Left renal pelvis (tissue), 4 donors: ENCODE results near the gene ZNF91. TPM values are rescaled to one million over a fixed set of nuclear protein-coding genes. Genes with fewer than 3 reads are reported as not detected.
A peak's percentile ranks its signal among the peaks of the same experiment; 100 is the strongest.
"Not testable (repeated sequence)": the region's sequence is repeated elsewhere in the genome, so short reads cannot be mapped to it uniquely, and the experiment has no call there.

ENCODE experiments used
- DNase-seq, 4 donors: peaks; one replicate each; pipeline ENCODE4 v3.0.0-alpha.2; 2013; ENCODE audit warnings: low read depth in 4 of 4, low spot score in 3 of 4
- polyA plus RNA-seq, 4 donors: library from polyadenylated mRNA; unstranded; fragments of 120-200 nt; gene quantifications; one replicate each; pipeline ENCODE4 v1.2.1, GENCODE V29; 2013; ENCODE audit not compliant: insufficient read length in 4 of 4

ZNF91 gene
- polyA plus RNA-seq, 4 donors, result 51.1 to 70.8 (median 65.1) TPM

- no peak for DNase-seq
Measured at GRCh38 chr19:23399443-23399842, 4.2 kb upstream of the ZNF91 start.

GRCh38 chr19:23395722-23396117 lies 449 bp upstream of the ZNF91 start:
- not testable (repeated sequence) for DNase-seq

DNA sequence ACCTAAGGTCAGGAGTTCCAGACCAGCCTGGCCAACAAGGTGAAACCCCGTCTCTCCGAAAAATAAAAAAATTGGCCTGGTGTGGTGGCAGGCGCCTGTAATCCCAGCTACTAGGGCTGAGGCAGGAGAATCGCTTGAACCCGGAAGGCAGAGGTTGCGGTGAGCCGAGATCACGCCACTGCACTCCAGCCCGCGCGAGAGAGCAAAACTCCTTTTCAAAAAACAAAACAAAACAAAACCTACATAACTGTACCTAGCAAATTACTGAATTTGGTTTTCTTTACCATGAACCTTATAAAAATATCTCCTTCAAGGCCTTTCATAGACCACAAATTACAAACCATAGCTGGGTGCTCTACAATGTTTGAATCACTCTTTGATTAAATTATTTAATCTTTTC lies 760 bp downstream of the ZNF91 start:
- peak in 1 of 4 donors; percentile 6 for DNase-seq

DNA sequence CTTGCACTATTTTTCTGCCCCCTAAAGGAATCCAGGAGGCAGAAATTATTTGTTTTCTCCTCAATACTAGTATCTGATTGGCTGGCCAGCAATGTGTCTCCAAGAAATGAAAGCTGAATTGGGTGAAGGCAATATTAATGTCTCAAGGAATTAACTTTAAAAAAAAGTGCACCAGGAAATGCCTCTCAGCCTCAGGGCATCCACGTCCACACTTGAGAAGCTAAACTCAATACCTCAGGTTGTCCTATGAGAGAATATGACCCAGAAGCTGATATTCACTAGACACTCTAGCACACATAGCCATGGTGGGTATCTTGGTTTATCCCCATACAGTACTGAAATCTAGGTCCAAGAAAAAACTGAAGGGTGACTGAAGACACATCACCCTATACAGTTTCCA lies 2.1 kb downstream of the ZNF91 start:
- DNase-seq, result no peak

GRCh38 chr19:23391236-23391635 lies 4.0 kb downstream of the ZNF91 start:
- DNase-seq, result no peak

- no peak for DNase-seq
Measured at GRCh38 chr19:23385404-23385803, 9.9 kb downstream of the ZNF91 start.

GRCh38 chr19:23384858-23385257 lies 10.4 kb downstream of the ZNF91 start:
- no peak for DNase-seq

- DNase-seq, result no peak
Measured at GRCh38 chr19:23384166-23384565, 11.1 kb downstream of the ZNF91 start.

DNA sequence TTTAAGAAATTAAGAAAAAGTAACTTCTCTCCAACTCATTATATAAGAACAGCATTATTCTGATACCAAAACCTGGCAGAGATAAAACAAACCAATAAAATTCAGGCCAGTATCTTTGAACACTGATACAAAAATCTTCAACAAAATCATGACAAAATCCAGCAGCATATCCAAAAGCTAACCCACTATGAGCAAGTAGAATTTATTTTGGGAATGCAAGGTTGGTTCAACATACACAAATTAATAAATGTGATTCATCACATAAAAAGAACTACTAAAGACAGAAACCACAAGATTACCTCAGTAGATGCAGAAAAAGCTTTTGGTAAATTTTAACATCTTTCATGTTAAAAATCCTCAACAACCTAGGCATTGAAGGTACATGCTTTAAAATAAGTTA lies 12.3 kb downstream of the ZNF91 start:
- no peak for DNase-seq

DNA sequence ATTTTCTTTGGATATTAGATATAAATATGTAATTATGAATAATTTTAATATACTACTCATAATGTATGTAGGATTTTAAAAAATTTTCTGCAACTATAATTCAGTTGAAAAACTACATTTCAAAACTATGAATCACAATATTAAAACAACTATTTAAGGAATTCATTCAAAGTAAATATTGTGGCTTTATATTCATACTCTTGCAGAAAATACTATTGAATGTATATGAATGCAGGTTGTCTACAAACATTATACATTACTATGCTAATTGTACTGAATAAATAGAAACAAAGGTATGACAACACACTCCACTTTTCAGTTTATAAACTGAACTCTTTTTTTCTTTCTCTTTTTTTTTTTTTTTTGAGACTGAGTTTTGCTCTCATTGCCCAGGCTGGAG lies 14.2 kb downstream of the ZNF91 start:
- no peak for DNase-seq

- DNase-seq, result not testable (repeated sequence)
Measured at GRCh38 chr19:23379671-23380070, 15.6 kb downstream of the ZNF91 start.

DNA sequence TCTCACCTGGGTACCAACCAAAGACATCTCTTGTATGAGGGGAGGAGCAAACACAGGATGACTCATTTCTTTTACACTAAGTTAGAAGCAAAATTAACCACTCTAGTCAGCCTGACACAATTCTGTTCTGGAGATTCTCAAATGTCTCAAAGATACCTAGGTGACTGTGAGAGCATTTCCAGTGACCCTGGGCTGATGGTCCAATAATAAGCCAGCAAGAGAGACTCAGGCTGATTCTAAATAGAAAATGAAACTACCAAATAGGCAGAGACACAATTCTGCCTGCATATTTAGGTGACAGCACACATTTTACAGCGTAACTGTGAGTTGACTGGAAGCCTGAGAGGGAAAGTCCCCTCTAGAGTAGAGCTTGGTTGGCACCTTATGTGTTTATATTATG lies 16.3 kb downstream of the ZNF91 start:
- DNase-seq, result no peak

DNA sequence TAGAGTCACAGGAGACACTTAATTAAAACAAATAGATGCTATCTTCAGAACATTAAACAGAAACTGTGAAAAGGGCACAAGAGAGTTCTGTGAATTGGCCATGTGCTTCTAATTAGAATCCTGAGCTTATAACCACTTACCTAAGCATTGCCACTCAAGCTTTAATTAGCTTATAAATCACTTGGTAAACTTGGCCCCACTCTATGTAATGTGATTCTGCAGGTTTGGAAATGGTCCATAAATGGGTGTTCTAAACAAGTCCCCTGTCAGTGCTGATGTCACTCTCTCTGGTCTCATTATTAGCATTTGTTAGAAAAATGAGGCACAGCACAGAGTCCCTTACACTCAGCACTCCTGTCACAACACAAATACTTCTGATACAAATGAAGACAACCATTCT lies 18.0 kb downstream of the ZNF91 start:
- no peak for DNase-seq

DNA sequence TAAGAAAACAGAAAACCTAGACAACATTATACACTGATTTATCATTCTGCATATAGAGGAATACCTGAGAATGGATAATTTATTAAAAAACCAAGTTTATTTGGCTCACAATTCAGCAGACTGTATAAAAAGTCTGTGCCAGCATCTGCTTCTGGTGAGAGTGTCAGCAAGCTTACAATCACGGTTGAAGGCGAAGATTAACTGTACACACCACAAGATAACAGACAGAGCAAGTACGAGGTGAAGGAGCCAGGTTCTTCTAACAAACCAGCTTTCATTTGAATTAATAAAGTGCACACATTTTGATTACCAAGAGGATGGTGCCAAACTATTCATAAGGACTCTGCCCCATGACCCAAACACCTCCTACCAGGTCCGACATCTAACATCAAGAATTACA lies 28.8 kb downstream of the ZNF91 start:
- DNase-seq, result no peak

DNA sequence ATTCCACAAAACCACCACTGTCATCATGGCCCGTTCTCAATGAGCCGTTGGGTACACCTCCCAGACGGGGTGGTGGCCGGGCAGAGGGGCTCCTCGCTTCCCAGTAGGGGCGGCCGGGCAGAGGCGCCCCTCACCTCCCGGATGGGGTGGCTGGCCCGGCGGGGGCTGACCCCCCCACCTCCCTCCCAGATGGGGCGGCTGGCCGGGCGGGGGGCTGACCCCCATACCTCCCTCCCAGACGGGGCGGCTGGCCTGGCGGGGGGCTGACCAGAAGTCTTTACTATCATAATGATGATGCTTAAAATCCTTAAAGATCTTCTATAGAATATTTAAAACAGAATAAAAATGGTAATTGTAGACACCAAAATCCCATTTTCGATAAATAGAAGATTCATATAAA lies 29.2 kb downstream of the ZNF91 start:
- not testable (repeated sequence) for DNase-seq

- no peak for DNase-seq
Measured at GRCh38 chr19:23365222-23365621, 30.0 kb downstream of the ZNF91 start.

GRCh38 chr19:23361843-23362242 lies 33.4 kb downstream of the ZNF91 start:
- not testable (repeated sequence) for DNase-seq

- no peak for DNase-seq
Measured at GRCh38 chr19:23351806-23352205, 43.5 kb downstream of the ZNF91 start.

GRCh38 chr19:23346696-23347095 lies 48.6 kb downstream of the ZNF91 start:
- no peak for DNase-seq

DNA sequence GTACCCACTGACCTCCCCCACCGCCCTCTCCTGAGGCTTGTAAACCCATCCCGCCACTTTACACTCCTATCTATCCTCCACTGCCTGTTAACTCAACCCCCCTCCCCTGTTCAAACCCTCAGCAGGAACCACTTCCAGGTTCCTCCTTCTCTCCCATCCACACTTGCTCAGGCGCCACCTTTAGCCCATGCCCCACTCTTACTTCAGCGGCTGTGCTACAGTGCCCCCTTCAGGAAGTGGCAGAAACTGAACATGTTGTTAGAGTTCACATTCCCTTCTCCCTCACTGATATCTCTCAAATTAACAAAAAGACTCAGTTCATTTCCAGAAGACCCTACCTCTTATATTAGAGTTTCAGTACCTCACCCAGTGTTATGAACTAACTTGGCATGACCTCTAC lies 49.4 kb downstream of the ZNF91 start:
- no peak for DNase-seq

DNA sequence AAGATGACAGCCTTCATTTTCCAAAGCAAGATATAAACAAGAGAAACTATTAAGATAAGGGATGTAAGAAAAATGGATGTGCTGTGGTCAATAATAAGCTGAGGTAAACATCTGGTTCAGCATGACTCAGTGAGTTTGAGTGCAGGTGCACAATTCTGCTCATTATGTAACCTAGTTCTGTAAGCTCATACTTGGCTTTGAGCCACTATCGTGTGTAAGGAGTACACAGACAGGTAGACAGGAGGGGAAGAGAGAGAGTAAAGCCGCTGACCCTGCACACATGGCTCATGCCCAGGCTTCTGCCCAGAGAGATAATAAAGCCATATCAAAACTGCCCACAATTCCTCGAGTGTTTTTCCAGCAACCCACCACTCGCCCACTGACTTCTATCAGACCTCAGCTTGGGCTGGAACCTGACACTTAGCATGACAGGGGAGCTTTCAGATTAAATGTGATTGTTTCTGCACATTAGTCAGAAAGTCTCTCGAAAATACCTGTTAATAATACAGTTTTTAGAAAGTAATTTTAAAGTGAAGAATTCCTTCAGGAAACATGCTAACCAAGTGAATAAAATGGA lies 51.7 kb downstream of the ZNF91 start:
- DNase-seq, result no peak

- DNase-seq, result no peak
Measured at GRCh38 chr19:23328211-23328610, 67.1 kb downstream of the ZNF91 start.

GRCh38 chr19:23321953-23322549 lies 73.2 kb downstream of the ZNF91 start:
- no peak for DNase-seq
